Caco-2 (cell line): Measurements from ENCODE around the gene FAM227A. TPM values are rescaled to one million over a fixed set of nuclear protein-coding genes. Genes with fewer than 3 reads are reported as not detected.

ENCODE experiments used
- BruUV-seq: library from RNA; stranded (reverse); fragments of 400-500 nt; replicated peaks from 2 replicates; lab custom pipeline; 2021; lab: Mats Ljungman, UMichigan
- CTCF ChIA-PET: fragments of 300-600 bp; sonication (Branson Sonifier 250); formaldehyde crosslinking; loops from one replicate; lab custom pipeline; 2022; ENCODE audit warnings: antibody characterized with exemption; lab: Charles Lee
- POLR2A ChIA-PET: fragments of 300-600 bp; sonication (Branson Sonifier 250); formaldehyde crosslinking; loops from one replicate; lab custom pipeline; 2022; ENCODE audit warnings: antibody characterized with exemption; lab: Charles Lee
- DNase-seq, 2 experiments: peaks; one replicate each; pipeline versions ENCODE4 v3.0.0 to v3.0.0-alpha.2; 2020 to 2022
- H3K27me3 ChIP-seq: replicated peaks from 2 replicates; pipeline ENCODE4 v1.6.0; 2011; ENCODE audit warnings: low read length; ENCODE audit not compliant: control insufficient read depth, insufficient read depth
- H3K36me3 ChIP-seq: 2 replicates; pipeline ENCODE4 v1.5.1; 2011; ENCODE audit warnings: low read length; ENCODE audit not compliant: control insufficient read depth, insufficient read depth
- H3K4me1 ChIP-seq: fragments of 250-450 bp; sonication (Bioruptor Pico); 2 replicates; pipeline ENCODE4 v1.5.1; 2020; ENCODE audit warnings: mild to moderate bottlenecking
- H3K4me3 ChIP-seq: 2 replicates; pipeline ENCODE4 v1.5.1; 2011; ENCODE audit warnings: low read depth, mild to moderate bottlenecking, control low read depth, low read length
- H3K9me3 ChIP-seq: fragments of 250-450 bp; sonication (Bioruptor Pico); 2 replicates; pipeline ENCODE4 v1.5.1; 2020; ENCODE audit warnings: mild to moderate bottlenecking, moderate library complexity
- H3K27ac Mint-ChIP-seq: one replicate; pipeline ENCODE4 v1.8.0; 2022; ENCODE audit warnings: mixed read lengths; ENCODE audit not compliant: unreplicated experiment
- H3K27me3 Mint-ChIP-seq: one replicate; pipeline ENCODE4 v1.8.0; 2022; ENCODE audit warnings: mixed read lengths; ENCODE audit not compliant: insufficient read depth, unreplicated experiment
- H3K36me3 Mint-ChIP-seq: one replicate; pipeline ENCODE4 v1.8.0; 2022; ENCODE audit warnings: mild to moderate bottlenecking, mixed read lengths; ENCODE audit not compliant: insufficient read depth, unreplicated experiment
- H3K4me1 Mint-ChIP-seq: one replicate; pipeline ENCODE4 v1.8.0; 2022; ENCODE audit warnings: low read depth, mixed read lengths; ENCODE audit not compliant: unreplicated experiment
- H3K4me3 Mint-ChIP-seq: one replicate; pipeline ENCODE4 v1.8.0; 2022; ENCODE audit warnings: mild to moderate bottlenecking, moderate library complexity, mixed read lengths; ENCODE audit not compliant: unreplicated experiment
- H3K9me3 Mint-ChIP-seq: one replicate; pipeline ENCODE4 v1.8.0; 2022; ENCODE audit warnings: mixed read lengths; ENCODE audit not compliant: unreplicated experiment
- intact Hi-C: fragments of 100-400 bp; cut with micrococcal nuclease; formaldehyde crosslinking; loops from one replicate; pipeline ENCODE4 v1.10.0; 2022; ENCODE audit not compliant: unreplicated experiment
- total RNA-seq: library from RNA; stranded (reverse); gene quantifications from 2 replicates; pipeline ENCODE4 v1.2.3, GENCODE V29; 2022
- TF ChIP-seq, protein P1 (sequence below), 2 experiments: fragments of 200-600 bp in 1 of 2; IDR thresholded peaks; 1 replicate in 1 of 2; 2 replicates in 1 of 2; pipeline versions ENCODE4 v1.5.1 to v1.8.0; 2011 to 2022; ENCODE audit warnings: antibody characterized with exemption in 1 of 2, control low read depth in 1 of 2, inconsistent platforms in 1 of 2, low read depth in 1 of 2, low read length in 1 of 2, mild to moderate bottlenecking in 1 of 2, moderate library complexity in 1 of 2; ENCODE audit not compliant: insufficient read depth in 1 of 2, severe bottlenecking in 1 of 2, unreplicated experiment in 1 of 2

FAM227A gene
- total RNA-seq, 1 experiment from 2014 or later = 0.73 TPM

DNA sequence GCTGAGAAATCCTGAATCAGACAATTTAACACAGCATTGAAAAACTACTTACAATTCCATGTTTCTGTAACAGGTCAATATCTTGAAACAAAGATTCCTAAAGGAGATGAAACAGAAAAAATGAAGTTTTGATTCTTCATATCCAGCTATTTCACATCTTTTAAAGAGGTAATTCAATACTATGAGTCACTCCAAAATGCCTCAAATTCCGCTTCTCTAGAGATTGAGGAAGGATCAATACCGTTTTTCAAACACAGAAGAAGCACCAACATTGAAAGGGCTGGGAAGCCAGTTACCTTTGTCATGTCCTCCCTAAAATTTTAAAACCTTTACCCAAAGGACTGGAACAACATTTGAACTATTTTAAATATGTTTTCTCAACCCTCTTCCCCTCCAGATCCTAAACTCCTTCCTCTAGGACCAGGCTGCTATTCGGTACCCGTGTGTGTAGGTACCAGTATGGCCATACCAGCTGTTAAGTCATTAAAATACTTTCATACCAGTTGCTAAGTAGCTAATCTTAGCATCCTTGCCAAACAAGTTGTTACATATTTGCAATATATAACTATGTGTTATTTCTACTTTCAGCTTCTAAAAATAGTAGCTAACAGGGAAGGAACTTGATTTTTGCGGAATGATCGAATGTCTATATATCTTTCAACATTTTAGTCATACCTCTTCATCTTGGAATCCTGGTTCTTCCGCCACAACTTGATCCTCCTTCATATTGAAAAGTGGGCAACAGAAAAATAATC is 88.5 kb downstream of the FAM227A start:
- H3K4me3 Mint-ChIP-seq = no peak overlapping the region

DNA sequence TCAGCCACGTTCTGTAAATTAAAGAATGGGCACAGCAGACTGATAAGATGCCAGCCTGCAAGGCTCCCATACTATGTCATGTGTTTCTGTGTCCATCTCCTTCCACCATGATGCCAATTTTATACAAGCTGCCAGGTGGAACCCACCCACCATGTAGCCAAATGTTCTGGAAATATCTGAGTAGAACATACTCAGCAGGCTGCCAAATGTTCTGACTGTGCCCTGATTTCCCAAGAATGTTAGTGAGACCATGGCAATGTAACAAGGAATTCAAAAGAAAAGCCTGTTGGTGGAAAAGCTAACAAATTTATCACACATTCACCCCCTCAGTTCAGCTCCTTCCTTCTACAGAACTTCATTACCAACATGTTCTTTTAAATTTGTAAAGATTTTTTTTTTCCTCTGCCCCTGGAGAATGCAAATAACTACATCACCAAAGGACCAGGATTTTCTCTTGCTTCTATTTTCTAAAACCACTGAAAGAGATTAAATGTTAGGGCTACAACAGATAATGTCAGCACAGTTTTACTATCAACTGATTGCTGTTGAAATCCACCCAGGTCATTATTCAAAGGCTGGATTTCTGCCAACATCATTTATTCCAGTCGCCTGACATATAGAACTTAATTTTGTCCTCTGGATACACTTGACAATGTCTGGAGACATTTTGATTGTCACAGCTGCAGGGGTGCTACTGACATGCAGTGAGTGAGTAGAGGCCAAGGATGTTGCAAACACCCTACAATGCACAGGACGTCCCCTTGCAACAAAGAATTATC is 89.3 kb downstream of the FAM227A start:
- Mint-ChIP-seq H3K4me3 (no peak overlapping the region), H3K27ac (no peak overlapping the region), H3K4me1 (peaks cover 11% of the 10 kb centered on the region), H3K36me3 (no peaks in the 10 kb centered on the region), H3K27me3 (no peaks in the 10 kb centered on the region), H3K9me3 (no peaks in the 10 kb centered on the region)
- Histone ChIP-seq H3K9me3 (no peaks in the 10 kb centered on the region), H3K27me3 (no peaks in the 10 kb centered on the region), H3K36me3 (no peaks in the 10 kb centered on the region), H3K4me1 (peaks cover 5% of the 10 kb centered on the region; the same call in 1 of the 2 replicates), H3K4me3 (no peak overlapping the region)
- ChIA-PET POLR2A (interaction anchor here (0.7 kb wide), 1 partner anchor 133 kb away, joined by 3 read pairs; no protein-coding TSS in a partner anchor), CTCF (no interaction called here)
- no peak for DNase-seq
- BruUV-seq = no TSS peak
- intact Hi-C loops = no loop called here
- TF ChIP-seq, protein P1, sequence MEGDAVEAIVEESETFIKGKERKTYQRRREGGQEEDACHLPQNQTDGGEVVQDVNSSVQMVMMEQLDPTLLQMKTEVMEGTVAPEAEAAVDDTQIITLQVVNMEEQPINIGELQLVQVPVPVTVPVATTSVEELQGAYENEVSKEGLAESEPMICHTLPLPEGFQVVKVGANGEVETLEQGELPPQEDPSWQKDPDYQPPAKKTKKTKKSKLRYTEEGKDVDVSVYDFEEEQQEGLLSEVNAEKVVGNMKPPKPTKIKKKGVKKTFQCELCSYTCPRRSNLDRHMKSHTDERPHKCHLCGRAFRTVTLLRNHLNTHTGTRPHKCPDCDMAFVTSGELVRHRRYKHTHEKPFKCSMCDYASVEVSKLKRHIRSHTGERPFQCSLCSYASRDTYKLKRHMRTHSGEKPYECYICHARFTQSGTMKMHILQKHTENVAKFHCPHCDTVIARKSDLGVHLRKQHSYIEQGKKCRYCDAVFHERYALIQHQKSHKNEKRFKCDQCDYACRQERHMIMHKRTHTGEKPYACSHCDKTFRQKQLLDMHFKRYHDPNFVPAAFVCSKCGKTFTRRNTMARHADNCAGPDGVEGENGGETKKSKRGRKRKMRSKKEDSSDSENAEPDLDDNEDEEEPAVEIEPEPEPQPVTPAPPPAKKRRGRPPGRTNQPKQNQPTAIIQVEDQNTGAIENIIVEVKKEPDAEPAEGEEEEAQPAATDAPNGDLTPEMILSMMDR (IDR thresholded peaks at IDR 0.05; ENCODE audit: insufficient read depth in 1 of 2, low read depth in 1 of 2, low read length in 1 of 2, severe bottlenecking in 1 of 2, unreplicated experiment in 1 of 2) = no peak

More for the DNA sequence above, 88.5 kb downstream of the FAM227A start:
- ChIA-PET CTCF (no interaction called here), POLR2A (no interaction called here)
- Histone ChIP-seq H3K4me1 (peaks cover 5% of the 10 kb centered on the region; the same call in 1 of the 2 replicates), H3K4me3 (no peak overlapping the region), H3K36me3 (no peaks in the 10 kb centered on the region), H3K9me3 (no peaks in the 10 kb centered on the region), H3K27me3 (no peaks in the 10 kb centered on the region)
- intact Hi-C loops = no loop called here
- peaks cover 11% of the 10 kb centered on the region for H3K4me1 Mint-ChIP-seq
- no peaks in the 10 kb centered on the region for H3K36me3 Mint-ChIP-seq
- TF ChIP-seq, protein P1 (IDR thresholded peaks at IDR 0.05; ENCODE audit: insufficient read depth in 1 of 2, low read depth in 1 of 2, low read length in 1 of 2, severe bottlenecking in 1 of 2, unreplicated experiment in 1 of 2) = no peak
- no peak overlapping the region for H3K27ac Mint-ChIP-seq
- no TSS peak for BruUV-seq
- no peaks in the 10 kb centered on the region for H3K9me3 Mint-ChIP-seq
- DNase-seq = no peak
- no peaks in the 10 kb centered on the region for H3K27me3 Mint-ChIP-seq

DNA sequence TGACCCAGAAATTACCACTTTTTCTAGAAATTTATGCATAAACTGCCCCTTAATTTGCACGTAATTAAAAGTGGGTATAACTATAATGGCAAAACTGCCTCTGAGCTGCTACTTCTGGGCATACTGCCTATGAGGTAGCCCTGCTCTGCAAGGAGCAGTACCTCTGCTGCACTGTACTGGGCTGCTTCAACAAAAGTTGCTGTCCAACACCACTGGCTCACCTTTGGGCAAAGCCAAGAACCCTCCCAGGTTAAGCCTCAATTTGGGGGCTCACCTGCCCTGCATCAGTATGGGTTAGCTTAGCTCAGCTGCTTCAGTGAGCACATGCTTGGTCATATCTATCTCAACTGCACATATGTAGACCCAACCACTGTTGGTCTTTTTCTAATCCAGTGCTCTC is 90.8 kb downstream of the FAM227A start:
- TF ChIP-seq, protein P1 (IDR thresholded peaks at IDR 0.05; ENCODE audit: insufficient read depth in 1 of 2, low read depth in 1 of 2, low read length in 1 of 2, severe bottlenecking in 1 of 2, unreplicated experiment in 1 of 2) = no peak
- H3K36me3 ChIP-seq = no peaks in the 10 kb centered on the region
- peaks cover 5% of the 10 kb centered on the region; the same call in 1 of the 2 replicates for H3K4me1 ChIP-seq
- intact Hi-C loops = no loop called here
- no peaks in the 10 kb centered on the region for H3K36me3 Mint-ChIP-seq
- H3K27ac Mint-ChIP-seq = no peak overlapping the region
- POLR2A ChIA-PET = no interaction called here
- no peak for DNase-seq
- CTCF ChIA-PET = no interaction called here
- no peaks in the 10 kb centered on the region for H3K27me3 Mint-ChIP-seq
- no peaks in the 10 kb centered on the region for H3K9me3 ChIP-seq
- H3K4me1 Mint-ChIP-seq = no peaks in the 10 kb centered on the region
- H3K27me3 ChIP-seq = no peaks in the 10 kb centered on the region
- H3K9me3 Mint-ChIP-seq = no peaks in the 10 kb centered on the region
- BruUV-seq = no TSS peak
- H3K4me3 ChIP-seq = no peak overlapping the region
- H3K4me3 Mint-ChIP-seq = no peak overlapping the region
